GM19452 (cell line): ENCODE data around the gene ESF1.
"Not testable (repeated sequence)": the region's sequence is repeated elsewhere in the genome, so short reads cannot be mapped to it uniquely, and the experiment has no call there.

Experiments used
- ATAC-seq: cut with Tn5 transposase; IDR thresholded peaks from one replicate; pipeline ENCODE4 v1.9.1; 2021; ENCODE audit not compliant: unreplicated experiment

ESF1 gene

DNA sequence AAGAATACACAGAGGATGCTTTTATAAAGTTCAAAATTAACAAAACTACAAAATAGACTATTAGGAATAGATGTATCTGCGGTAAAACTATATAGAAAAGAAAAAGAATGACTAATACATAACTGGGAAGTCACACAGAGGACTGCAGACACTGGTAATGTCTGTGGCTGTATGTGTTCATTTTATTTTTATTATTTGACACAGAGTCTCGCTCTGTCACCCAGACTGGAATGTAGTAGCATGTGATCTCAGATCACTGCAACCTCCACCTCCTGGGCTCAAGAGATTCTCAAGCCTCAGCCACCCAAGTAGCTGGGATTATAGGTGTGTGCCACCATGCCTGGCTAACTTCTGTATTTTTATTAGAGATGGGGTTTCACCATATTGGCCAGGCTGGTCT is 38.9 kb downstream of the ESF1 start:
- ATAC-seq = no peak

DNA sequence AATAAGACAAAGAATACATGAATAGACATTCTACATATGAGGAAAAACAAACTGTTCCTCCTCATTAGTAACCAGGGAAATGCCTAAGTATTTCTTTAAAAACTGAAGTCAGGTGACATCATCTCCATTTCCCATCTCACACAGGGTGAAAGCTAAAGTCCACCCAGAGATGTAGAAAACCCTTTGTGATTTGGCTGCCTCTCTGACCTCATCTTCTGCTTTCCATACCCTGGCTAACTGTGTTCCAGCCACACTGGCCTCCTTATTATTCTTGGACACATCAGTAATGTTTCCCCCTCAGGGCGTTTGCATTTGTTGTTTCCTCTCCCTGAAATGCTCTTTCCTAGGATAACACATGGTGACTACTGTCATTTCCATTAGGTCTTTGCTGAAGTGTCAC is 40.4 kb downstream of the ESF1 start:
- ATAC-seq = no peak

DNA sequence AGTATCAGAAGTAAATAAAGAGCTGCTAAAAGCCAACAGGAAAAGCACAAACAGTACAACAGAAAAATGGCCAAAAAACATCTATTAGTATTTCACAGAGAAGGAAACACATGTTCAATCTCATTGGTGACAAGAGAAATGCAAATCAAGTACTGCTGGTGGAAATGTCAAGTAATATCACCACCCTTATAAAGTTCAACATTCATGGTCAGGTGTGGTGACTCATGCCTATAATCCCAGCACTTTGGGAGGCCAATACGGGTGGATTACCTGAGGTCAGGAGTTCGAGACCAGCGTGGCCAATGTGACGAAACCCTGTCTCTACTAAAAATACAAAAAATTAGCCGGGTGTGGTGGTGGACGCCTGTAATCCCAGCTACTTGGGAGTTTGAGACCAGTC is 42.8 kb downstream of the ESF1 start:
- ATAC-seq = no peak

DNA sequence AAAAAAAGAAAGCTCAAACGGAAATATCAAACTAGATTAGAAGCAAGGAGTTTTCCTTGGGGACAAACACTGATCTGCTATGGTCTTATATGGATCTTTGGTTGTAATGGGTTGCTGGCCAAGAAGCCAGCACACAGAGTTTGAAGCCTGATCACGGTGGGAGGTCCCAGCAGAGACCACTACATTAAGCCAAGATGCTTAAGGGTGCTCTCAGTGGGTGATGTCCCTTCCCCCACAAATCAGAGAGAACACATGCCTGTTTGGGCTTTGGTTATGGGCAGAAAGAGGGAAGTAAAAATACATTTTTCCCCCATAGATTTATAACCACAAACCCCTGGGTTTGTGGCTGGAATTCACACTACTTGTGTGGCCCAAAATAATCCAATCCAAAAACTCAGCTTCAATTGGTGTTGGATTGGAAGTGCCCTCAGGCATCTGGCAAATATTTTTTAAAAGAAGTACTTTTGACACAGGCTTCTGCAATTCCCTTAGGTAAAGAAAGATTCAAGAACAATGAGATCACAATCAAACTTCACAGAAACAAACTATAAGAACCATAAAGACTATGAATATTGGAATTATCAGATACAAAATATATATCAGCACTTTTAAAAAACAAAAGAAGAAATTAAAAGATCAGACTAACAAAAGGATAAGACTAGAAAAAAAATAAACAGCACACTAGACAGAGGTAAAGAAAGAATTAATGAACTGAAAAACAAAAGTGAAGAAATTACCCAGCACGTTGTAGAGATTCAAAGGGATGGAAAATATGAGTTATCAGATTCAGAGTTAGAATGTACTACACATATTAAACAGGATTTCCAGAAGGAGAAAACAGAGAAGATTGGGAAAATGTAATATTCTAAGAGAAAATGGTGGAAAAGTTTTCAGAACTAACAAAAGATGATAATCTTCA is 44.7 kb downstream of the ESF1 start:
- no peak for ATAC-seq

DNA sequence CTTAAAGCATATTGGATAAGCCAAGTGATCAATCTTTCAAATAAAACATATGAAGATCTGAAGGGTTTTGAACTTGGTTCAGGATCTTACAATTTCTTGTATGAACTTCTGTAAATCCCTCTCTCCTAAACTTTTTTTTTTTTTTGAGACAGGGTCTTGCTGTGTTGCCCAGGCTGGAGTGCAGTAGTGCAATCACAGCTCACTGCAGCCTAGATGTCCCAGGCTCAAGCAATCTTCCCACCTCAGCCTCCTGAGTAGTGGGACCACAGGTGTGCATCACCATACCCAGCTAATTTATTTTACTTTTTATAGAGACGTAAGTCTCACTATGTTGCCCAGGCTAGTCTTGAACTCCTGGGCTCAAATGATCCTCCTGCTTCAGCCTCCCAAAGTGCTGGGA is 46.5 kb downstream of the ESF1 start:
- not testable (repeated sequence) for ATAC-seq

DNA sequence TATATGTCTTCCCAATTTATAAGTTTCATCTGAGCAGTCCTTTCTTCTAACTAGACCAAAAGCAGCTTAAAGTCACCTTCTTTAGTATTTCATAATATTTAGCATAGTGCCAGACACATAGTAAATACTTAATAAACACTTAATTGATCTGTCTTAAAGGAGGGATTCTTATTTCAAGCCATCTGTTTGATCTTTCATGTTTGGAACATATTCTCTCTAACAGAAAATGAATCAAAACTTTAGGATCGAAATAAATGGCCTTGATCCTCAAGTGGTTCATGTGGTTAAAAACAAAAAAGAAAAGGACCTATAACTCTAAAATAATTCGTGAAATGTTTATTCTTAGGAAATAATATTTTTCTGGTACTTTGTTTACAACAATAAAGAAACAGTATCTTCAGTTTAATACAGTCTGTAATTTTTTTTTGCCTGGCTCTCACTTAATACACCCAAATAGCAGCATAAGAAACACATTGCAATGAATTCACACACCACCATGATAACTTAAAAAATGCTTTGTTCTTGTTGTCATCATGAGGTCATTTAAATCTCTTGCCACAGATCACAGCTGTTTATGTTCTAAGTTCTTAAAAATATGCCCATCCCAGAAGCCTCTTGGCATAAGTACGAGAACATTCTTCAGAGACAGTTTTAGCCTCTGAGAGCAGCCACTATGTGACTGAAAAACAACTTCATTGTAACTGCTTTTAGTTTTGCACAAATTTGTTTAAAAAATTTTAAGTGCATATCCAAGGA is 48.1 kb downstream of the ESF1 start:
- no peak for ATAC-seq

DNA sequence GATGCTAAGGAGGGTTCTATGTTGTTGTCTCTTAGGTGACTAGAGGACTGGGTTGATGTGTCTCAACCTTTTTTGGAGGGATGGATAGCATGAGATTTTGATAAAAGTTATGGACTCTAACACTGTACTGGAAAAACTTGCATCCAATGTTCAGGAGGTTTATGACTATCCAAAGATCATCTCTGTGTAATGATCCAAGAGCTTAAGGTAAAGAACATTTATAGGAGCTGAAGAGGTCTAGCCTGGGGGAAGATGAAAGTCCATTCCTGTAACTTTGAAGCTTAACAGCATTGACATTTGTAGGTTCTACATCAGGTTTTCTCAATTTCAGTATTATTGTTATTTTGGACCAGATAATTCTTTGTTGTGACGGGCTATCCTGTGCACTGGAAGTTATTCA is 48.9 kb downstream of the ESF1 start:
- no peak for ATAC-seq

DNA sequence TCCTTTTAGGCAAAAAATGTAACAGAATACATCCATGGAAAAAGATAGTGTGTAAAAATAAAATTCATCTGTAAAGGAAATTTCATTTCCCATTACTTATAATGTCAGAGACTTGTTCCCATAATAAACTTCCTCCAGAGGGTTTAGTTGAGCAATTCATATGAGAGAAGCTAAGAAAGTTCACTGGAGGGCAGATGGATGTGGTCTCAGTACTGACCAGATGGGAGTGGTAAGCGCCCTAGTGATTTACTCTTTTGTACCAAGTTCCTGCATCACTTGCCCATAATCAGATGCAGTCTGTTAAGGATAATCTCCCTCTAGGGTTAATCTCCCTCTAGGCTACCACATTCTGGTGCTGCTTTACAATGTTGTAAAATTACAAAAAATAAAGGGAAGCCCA is 61.7 kb downstream of the ESF1 start:
- no peak for ATAC-seq

DNA sequence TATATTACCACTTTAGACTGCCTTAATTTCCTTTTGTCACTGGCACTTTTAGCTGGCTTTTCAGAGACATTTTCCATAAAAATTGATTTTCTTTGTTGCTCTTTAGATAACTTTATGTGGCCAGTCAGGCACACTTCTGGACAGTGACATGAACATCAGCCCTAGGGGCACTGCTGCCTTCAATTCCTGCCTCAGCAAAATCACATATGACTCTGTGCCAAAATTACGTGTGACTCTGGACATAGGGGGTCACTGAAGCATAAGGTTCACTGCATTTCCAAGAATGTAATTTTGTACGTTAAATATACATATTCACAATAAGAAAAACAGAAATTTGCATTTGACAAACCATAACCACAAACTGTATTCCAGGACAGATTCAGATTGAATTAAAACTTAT is 66.5 kb downstream of the ESF1 start:
- peak; percentile 31 for ATAC-seq

DNA sequence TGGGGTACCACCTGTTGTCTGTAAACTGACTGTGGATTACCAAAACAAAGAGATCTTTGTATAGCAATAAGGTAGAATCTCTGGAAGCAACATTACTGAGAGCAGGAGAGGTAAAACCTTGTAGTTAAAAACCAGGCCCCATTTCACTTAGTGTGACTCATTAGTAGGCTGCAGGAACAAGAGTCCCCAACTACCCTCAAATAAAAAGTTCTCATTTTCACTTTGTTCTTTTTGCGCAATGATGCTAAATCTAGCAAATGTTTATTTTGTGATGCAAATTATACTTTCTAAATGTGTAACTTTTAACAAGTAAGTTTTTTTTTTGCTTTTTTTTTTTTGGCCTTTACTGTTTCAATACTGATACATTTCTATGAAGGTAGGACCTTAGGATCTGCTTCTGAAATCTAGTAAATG is 67.1 kb downstream of the ESF1 start:
- ATAC-seq = peak; percentile 74

DNA sequence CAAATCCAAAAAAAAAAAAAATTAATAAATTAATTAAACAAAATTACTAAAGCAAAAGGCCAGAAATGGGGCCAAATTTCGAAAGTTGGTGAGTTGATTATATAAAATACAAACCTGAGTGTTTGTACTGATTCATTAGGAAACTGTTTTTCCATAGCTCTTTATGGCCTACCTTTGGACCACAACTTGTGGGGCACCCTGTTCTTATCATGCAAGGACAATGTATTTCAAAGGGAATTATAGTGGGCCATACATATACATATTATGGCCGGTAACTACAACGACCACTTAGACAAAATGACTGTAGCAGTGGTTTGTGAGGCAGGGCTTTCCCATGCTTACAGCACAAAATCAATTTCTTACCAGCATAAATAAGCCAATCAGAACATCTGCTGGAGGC is 69.5 kb downstream of the ESF1 start:
- no peak for ATAC-seq

DNA sequence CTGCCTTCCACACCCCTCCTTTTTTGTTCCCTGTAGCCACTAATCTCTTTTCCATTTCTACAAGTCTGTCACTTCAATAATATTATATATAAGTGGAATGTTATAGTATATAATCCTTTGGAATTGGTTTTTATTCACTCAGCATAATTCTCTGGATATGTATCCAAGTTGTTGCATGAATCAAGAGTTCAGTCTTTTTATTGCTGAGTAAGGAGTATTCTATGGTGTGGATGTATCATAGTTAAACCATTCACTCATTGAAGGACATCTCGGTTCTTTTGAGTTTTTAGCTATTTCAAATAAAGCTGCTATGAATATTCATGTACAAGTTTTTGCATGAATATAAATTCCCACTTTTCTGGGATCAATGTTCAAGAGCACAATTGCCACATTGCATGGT is 76.5 kb downstream of the ESF1 start:
- no peak for ATAC-seq

DNA sequence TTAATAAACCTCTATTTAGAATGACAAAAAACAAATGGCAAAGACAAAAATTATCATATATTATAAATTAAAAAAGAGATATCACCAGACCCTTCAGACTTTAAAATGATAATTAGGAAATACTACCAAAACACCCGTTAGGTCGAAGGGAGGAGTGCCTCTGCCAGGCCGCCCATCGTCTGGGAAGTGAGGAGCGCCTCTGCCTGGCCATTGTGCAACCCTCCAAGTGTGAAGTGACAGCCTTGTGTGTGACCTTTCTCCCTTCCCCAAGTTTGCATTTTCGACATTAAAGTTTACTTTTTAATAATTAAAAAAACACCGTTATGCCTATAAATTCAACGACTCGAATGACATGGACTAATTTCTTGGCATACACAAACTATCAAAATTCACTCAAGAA is 81.5 kb downstream of the ESF1 start:
- no peak for ATAC-seq

DNA sequence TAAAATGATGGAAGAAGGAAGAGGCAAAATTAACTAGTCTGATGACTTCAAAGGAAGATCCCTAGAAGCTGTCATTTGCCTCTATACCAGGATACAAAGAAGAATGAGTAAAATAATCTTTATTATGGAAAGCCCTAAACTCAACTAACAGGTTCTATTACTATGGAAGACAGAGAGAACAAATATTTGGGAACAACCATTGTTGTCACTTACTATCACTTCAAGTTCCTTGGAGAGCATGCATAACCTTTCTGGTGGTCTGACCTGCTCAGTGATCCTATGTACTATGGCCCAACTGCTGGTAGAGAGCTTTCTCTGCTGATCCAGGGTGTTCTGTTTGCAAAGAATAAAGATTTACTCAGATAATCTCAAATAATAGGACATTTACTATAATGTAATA is 83.2 kb downstream of the ESF1 start:
- ATAC-seq = no peak

DNA sequence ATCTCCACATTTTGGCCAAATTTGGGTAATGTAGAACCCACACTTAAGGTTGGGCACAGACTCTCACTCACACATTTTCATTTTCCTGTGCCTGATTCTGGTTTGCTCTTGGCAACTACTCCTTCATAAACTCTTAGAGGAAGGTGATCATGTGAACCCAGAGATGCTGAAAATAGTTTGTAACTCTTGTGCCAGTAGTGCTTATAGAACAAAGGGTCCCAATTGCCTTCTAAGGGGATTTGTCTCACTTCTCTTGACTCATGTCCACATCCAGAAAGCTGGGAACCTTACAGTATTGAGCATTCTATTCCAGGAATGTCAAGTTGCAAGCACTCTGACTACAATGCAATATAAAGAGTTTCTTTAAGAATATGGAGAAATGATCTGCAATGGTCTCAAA is 84.0 kb downstream of the ESF1 start:
- no peak for ATAC-seq

DNA sequence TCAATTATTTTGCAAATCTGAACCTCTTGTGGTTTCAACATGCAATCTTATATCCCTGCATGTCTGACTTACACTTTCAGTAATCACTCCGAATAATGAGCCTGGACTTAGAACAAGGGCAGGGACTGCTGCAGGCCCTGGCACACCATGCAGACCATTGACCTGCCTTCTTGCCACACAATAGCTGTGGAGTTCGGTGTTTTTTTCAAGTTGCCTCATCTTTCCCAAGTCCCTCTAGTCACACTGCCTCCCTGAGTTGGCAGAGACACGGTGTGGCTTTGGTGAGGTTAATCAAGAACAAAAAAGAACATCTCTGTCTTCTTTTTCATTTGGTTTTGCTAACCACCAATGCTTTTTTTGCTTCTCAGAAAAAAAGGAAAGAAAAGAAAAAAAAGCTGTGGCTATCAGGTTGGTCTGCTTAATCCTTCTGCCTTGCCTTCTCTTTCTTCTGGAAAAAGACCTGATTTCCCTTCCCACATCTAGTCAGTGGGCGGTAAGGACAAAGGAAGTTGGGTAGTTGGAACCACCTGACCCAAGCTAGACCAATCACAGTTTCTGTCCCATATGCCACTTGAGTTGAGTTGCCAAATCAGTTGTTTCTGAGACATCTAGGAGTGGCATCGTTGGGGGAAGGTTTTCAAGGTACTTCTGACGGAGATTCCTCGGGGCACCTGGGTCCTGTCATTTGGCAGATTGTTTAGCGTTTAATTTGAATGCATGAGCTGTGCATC is 90.1 kb downstream of the ESF1 start:
- no peak for ATAC-seq

DNA sequence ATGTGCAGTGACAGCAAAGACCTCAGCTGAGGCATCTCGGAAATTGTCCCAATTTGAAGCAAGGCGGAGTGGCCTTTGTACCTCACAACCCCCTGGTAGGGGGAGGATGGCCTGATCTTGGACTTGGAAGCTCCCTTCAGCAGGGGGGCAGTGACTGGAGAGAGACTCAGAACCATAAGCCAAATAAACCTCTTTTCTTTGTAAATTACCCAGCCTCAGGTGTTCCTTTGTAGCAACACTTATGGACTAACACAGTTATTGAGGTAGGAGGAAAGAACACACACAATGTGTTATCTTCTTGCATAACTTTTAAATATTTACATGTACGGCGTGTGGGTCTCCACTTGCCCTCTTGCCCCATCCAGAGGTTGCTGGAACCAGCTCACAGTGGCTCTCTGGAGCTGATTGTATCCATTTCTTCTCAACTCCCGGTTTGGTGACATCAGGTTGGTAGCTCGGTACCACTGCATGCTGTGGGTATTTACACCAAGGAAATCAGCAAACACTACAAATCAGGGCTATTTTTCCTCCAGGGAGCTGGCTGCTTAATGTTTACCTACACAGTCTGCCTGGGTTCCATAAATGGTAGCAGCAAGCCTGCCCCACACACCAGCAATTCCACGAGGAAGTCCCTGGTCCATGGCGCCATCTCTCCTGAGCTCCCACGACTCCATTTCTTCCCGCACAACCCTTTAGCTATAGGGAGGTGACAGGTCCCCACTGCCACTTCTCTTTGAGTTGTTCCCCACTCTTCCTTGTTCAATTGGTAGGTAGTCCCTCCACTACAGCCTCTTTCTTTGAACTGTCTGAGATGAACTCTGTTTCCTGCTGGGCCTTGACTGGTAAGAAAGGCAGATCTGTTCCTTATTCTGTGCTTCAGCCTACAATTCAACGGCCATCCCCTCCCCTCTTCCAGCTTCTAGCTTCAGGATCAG is 91.7 kb downstream of the ESF1 start:
- no peak for ATAC-seq

DNA sequence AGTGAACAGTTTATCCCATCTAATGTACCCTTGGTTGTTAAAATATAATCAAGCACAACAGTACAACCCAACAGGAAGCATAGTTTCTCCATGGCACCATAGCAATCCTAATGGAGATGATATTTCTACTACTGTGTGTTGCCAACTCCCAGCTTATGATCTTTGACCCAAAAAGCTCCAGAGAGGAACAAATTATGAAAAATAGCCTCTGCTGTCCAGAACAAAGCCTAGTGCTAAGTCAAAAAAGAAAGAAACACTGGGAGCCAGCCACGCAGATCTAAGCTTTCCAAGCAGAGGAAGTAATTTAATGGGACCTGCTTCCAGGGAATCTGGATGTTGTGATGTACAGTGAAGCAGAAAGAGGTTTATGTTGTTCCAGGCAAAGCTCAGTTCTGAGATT is 93.8 kb downstream of the ESF1 start:
- no peak for ATAC-seq

DNA sequence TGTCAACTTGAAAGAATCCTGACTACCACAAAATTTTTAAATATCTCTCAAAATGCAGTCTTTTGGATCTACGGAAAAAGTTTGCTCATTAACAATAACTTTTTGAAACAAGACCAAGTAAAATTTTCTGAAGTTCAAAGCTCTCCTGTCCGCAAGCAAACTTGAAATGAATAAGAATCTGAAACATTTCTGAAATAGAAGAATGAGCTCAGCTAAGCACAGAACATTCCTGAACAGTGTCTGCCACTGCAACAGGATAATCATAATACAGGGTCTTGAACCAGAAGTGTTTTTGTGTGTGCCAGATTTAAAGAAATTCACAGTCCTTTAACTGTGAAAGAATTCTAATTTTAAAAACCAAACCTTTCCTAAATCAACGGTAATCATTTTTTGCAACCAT is 96.9 kb downstream of the ESF1 start:
- no peak for ATAC-seq

DNA sequence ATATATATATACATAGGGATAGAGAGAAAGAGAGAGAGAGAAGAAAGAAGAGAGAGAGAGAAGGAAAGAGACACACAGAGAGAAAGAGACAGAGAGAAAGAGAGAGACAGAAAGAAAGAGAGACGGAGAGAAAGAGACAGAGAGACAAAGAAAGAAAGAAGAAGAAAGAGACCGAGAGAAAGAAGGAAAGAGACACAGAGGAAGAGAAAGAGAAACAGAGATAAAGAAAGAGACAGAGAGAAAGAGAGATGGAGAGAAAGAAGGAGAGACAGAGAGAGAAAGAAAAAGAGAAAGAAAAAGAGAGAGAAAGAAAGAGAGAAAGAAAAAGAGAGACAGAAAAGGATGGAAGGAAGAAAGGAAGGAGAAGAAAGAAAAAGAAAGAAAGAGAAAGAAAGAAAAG is 99.1 kb downstream of the ESF1 start:
- no peak for ATAC-seq
